HG02981 (cell line): ENCODE data around the gene ST6GAL1.
"Not testable (repeated sequence)": the region's sequence is repeated elsewhere in the genome, so short reads cannot be mapped to it uniquely, and the experiment has no call there.

Experiments
- ATAC-seq: cut with Tn5 transposase; IDR thresholded peaks from one replicate; pipeline ENCODE4 v1.9.1; 2021; ENCODE audit warnings: mild to moderate bottlenecking, moderate library complexity; ENCODE audit not compliant: unreplicated experiment

The ST6GAL1 gene

GRCh38 chr3:187042346-187042745, 112.0 kb downstream of the ST6GAL1 start:
- no peak for ATAC-seq

DNA sequence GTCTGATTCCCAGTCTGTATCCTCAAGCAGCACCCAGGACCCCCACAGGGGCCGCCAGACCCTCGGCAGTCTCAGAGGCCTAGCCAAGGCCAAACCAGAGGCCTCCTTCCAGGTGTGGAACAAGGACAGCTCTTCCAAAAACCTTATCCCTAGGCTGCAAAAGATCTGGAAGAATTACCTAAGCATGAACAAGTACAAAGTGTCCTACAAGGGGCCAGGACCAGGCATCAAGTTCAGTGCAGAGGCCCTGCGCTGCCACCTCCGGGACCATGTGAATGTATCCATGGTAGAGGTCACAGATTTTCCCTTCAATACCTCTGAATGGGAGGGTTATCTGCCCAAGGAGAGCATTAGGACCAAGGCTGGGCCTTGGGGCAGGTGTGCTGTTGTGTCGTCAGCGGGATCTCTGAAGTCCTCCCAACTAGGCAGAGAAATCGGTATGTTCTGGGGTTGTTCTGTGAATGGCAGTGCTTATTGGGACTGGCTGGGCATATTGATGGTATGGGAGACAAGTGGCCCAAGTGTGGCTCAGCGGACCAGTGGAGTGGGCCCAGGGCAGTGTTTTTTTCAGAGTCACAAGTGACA, 112.6 kb downstream of the ST6GAL1 start:
- no peak for ATAC-seq

GRCh38 chr3:187044206-187044605, 113.9 kb downstream of the ST6GAL1 start:
- peak; percentile 61 for ATAC-seq

GRCh38 chr3:187044867-187045552, 114.7 kb downstream of the ST6GAL1 start:
- no peak for ATAC-seq

- ATAC-seq = no peak
These were observed 115.7 kb downstream of the ST6GAL1 start for GRCh38 chr3:187046033-187046432.

GRCh38 chr3:187049462-187050101, 119.3 kb downstream of the ST6GAL1 start:
- no peak for ATAC-seq

- ATAC-seq = no peak
These were observed 120.7 kb downstream of the ST6GAL1 start for GRCh38 chr3:187051066-187051465.

- ATAC-seq = no peak
These were observed 121.5 kb downstream of the ST6GAL1 start for GRCh38 chr3:187051724-187052366.

GRCh38 chr3:187052427-187052826, 122.1 kb downstream of the ST6GAL1 start:
- not testable (repeated sequence) for ATAC-seq

DNA sequence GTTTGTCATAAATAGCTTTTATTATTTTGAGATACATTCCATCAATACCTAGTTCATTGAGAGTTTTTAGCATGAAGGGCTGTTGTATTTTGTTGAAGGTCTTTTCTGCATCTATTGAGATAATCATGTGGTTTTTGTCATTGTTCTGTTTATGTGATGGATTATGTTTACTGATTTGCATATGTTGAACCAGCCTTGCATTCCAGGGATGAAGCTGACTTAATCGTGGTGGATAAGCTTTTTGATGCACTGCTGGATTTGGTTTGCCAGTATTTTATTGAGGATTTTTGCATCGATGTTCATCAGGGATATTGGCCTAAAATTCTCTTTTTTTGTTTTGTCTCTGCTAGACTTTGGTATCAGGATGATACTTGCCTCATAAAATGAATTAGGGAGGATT, 124.1 kb downstream of the ST6GAL1 start:
- not testable (repeated sequence) for ATAC-seq

- not testable (repeated sequence) for ATAC-seq
These were observed 127.5 kb downstream of the ST6GAL1 start for GRCh38 chr3:187057803-187058202.

DNA sequence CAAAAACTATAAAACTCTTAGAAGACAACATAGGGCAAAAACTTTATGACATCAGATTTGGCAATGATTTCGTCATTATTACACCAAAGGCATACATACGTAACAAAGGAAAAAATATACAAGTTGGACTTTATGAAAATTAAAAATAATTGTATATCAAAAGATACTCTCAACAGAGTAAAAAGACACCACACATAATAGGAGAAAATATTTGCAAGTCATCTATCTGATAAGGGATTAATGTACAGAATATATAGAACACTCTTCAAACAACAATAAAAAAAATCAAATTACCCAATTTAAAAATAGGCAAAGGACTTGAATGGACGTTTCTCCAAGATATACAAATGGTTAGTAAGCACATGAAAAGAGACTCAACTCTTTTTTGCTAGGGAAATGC, 131.4 kb downstream of the ST6GAL1 start:
- no peak for ATAC-seq

- ATAC-seq = no peak
These were observed 132.3 kb downstream of the ST6GAL1 start for GRCh38 chr3:187062526-187063177.

DNA sequence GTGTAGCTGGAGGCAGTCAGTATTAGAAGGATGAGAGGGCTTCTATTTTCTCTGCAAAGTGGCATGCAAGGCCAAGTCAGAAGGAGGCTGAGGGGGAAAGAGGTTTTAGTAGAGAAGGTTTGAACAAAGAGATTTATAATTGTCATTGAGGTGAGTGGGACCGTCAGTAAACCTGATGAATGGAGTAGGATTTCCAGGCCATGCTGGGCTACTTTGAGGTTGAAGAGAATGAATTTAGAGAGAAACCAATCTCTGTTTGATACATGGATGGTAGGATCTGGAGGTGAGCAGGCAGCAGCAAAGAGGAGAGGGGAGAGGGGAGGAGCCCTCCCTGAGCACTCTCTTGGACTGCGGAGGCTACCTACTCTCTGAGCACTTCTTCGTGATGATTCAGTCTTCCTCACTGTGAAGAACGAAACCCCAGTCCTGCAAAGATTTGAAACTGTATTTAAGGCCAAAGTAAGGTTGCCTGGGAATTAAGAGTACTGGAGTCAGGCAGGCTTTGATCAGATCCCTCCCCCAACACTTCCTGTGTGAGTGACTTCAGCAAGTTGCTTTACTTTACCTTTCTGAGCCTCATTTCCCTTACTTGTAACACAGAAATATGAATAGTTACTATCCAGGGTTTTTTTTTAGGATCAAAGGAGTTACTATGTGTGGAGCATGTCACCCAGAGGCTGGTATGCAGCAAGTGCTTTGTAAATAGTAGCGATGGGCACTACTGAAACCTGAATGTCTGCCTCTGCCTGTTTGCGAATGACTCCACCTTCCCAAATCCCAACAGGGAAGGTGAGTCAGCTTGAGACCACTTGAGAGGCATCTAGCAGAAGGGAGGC, 133.2 kb downstream of the ST6GAL1 start:
- no peak for ATAC-seq

GRCh38 chr3:187064210-187065115, 134.1 kb downstream of the ST6GAL1 start:
- ATAC-seq = no peak

DNA sequence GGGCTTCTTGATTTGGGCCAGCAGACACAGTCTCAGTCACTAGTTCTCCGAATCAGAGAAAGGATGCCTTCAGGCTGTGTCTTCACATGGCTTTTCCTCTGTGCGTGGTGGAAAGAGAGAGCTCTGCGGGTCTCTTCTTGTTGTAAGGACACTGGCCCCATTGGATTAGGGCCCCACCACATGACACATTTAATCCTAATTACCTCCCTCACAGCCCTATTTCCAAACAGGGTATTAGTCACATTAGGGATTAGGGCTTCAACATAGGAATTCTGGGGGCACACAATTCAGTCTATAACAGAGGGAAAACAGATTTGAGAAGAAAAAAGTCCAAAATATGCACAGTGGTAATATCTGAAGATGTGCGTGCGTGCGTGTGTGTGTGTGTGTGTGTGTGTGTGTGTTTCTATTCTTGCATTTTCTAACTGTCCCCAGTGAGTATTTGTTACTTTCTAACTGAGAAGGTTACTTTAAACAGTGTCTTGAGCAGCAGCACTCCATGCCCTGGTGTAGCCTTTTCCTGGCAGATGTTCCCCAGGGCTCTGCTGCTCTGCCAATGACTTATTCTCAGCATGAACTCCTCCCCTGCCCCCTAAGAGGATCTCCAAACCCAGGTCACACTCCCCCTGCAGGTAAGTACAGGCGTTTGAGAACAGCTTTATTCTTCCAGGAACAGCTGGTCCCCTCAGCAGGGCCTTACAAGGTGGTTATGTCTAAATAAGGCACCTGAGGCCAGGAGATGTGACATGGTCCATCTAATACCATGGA, 136.1 kb downstream of the ST6GAL1 start:
- ATAC-seq = no peak

- no peak for ATAC-seq
These were observed 138.5 kb downstream of the ST6GAL1 start for GRCh38 chr3:187068787-187069186.

DNA sequence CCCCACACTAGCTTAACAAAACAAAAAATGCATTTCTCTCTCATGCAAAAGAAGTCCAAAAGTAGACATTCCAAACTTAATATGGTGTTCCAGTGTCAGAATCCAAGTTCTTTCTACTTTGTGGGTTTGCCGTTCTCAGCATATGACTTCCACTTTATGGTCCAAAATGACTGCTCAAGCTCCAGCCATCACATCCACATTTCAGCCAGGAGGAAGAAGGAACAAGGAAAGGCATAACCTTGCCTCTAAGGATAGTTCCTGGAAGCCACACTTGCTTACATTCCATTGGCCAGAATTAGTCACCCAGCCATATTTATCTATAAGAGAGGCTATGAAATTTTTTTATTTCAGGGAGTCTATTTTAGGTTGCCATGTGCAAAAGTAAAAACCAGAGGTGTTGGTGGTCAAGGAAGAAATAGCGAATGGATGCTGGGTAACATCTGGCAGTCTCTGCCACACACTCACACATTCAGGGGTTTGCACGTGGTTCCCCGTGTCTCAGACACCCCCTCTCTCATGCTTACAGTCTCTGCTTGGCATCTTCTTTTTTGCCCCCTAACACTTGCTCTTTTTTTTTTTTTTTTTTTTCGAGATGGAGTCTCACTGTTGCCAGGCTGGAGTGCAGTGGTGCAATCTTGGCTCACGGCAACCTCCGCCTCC, 139.7 kb downstream of the ST6GAL1 start:
- no peak for ATAC-seq
